KMS-11 (cell line): Measurements from ENCODE around the gene ZNF182.
"Not testable (repeated sequence)": the region's sequence is repeated elsewhere in the genome, so short reads cannot be mapped to it uniquely, and the experiment has no call there.

Experiments used
- H2AFZ ChIP-seq: fragments of 200-600 bp; sonication (generic); 2 replicates; pipeline ENCODE4 v1.6.1; 2016; ENCODE audit warnings: antibody characterized with exemption, mixed run types, low read depth
- H3K27ac ChIP-seq: fragments of 200-600 bp; sonication (generic); 2 replicates; pipeline ENCODE4 v1.6.1; 2016; ENCODE audit warnings: mild to moderate bottlenecking, mixed run types
- H3K27me3 ChIP-seq: fragments of 200-600 bp; sonication (generic); 2 replicates; pipeline ENCODE4 v1.6.1; 2017; ENCODE audit warnings: mild to moderate bottlenecking, low read depth, mixed run types, moderate library complexity; ENCODE audit not compliant: insufficient read depth
- H3K36me3 ChIP-seq: fragments of 200-600 bp; sonication (generic); 2 replicates; pipeline ENCODE4 v1.6.1; 2017; ENCODE audit warnings: mild to moderate bottlenecking, mixed run types; ENCODE audit not compliant: insufficient read depth
- H3K4me1 ChIP-seq: fragments of 200-600 bp; sonication (generic); 2 replicates; pipeline ENCODE4 v1.6.1; 2016; ENCODE audit warnings: mild to moderate bottlenecking, low read depth, mixed run types; ENCODE audit not compliant: poor library complexity, severe bottlenecking
- H3K4me2 ChIP-seq: fragments of 200-600 bp; sonication (generic); 2 replicates; pipeline ENCODE4 v1.7.0; 2016; ENCODE audit warnings: mild to moderate bottlenecking, mixed run types
- H3K4me3 ChIP-seq: fragments of 200-600 bp; sonication (generic); IDR thresholded peaks from 2 replicates; pipeline ENCODE4 v1.6.1; 2017; ENCODE audit warnings: low read depth, low read length, mixed read lengths; ENCODE audit not compliant: insufficient read depth
- H3K79me2 ChIP-seq: fragments of 200-600 bp; sonication (generic); 2 replicates; pipeline ENCODE4 v1.6.1; 2016; ENCODE audit warnings: low read depth, mixed run types; ENCODE audit not compliant: insufficient read depth
- H3K9ac ChIP-seq: fragments of 200-600 bp; sonication (generic); 2 replicates; pipeline ENCODE4 v1.6.1; 2016; ENCODE audit warnings: mild to moderate bottlenecking, mixed run types
- H4K20me1 ChIP-seq: fragments of 200-600 bp; sonication (generic); 2 replicates; pipeline ENCODE4 v1.6.1; 2016; ENCODE audit warnings: mild to moderate bottlenecking, mixed run types; ENCODE audit not compliant: insufficient read depth
- TF ChIP-seq, protein P1 (sequence below): fragments of 200-600 bp; sonication (generic); conservative IDR thresholded peaks from 2 replicates; pipeline ENCODE4 v1.6.1; 2017; ENCODE audit warnings: low read depth, mild to moderate bottlenecking, antibody characterized with exemption, low read length, moderate library complexity, mixed read lengths

The ZNF182 gene

DNA sequence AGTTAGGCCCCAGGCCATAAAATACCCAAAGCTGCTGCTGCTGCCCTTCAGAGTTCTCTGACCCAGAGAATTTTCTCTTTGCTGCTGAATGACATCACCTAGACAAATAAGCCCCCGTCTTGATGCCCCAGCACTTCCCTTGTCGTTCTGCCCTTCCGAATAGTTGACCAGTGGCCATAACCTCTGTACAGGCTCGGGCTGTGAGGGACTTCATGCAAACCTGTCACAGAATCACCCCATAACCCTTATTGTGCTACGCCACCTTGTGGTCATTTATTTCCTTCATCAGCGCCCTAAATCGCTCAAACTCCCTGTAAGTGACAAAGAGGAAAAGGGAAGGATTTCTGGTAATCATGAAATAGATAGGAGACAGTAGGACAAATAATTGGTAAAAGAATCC is 21.8 kb upstream of the ZNF182 start:
- Histone ChIP-seq H3K4me2 (no peak overlapping the region), H3K9ac (no peak overlapping the region), H3K27me3 (no peaks in the 10 kb centered on the region), H4K20me1 (no peaks in the 10 kb centered on the region), H3K79me2 (no peaks in the 10 kb centered on the region), H3K4me3 (no peak overlapping the region), H2AFZ (peak overlapping the region; percentile 42; the same call in 1 of the 2 replicates), H3K4me1 (peaks cover 14% of the 10 kb centered on the region), H3K36me3 (no peaks in the 10 kb centered on the region), H3K27ac (no peak overlapping the region)
- TF ChIP-seq, protein P1, sequence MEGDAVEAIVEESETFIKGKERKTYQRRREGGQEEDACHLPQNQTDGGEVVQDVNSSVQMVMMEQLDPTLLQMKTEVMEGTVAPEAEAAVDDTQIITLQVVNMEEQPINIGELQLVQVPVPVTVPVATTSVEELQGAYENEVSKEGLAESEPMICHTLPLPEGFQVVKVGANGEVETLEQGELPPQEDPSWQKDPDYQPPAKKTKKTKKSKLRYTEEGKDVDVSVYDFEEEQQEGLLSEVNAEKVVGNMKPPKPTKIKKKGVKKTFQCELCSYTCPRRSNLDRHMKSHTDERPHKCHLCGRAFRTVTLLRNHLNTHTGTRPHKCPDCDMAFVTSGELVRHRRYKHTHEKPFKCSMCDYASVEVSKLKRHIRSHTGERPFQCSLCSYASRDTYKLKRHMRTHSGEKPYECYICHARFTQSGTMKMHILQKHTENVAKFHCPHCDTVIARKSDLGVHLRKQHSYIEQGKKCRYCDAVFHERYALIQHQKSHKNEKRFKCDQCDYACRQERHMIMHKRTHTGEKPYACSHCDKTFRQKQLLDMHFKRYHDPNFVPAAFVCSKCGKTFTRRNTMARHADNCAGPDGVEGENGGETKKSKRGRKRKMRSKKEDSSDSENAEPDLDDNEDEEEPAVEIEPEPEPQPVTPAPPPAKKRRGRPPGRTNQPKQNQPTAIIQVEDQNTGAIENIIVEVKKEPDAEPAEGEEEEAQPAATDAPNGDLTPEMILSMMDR = peak; percentile 79

DNA sequence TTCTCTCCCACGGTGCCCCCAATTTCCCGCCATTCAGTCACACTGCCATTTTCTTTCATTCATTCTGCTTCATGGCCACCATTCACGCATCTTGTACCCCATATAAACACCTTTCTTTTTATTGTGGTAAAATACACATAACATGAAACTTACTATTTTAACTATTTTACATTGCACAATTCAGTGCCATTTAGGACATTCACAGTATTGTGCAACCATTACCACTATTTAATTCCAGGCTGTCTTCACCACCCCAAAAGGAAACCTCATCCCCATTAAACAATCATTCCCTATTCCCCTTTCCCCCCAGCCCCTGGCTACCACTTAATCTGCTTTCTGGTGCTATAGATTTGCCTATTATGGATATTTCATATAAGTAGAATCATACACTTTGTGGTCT is 18.9 kb upstream of the ZNF182 start:
- no peaks in the 10 kb centered on the region for H3K36me3 ChIP-seq
- H3K79me2 ChIP-seq = no peaks in the 10 kb centered on the region
- no peak overlapping the region for H3K4me2 ChIP-seq
- no peak overlapping the region for H2AFZ ChIP-seq
- no peak overlapping the region for H3K4me3 ChIP-seq
- no peak overlapping the region for H3K9ac ChIP-seq
- H3K4me1 ChIP-seq = peaks cover 14% of the 10 kb centered on the region
- TF ChIP-seq, protein P1 = no peak
- H3K27me3 ChIP-seq = no peaks in the 10 kb centered on the region
- H4K20me1 ChIP-seq = no peaks in the 10 kb centered on the region
- no peak overlapping the region for H3K27ac ChIP-seq

DNA sequence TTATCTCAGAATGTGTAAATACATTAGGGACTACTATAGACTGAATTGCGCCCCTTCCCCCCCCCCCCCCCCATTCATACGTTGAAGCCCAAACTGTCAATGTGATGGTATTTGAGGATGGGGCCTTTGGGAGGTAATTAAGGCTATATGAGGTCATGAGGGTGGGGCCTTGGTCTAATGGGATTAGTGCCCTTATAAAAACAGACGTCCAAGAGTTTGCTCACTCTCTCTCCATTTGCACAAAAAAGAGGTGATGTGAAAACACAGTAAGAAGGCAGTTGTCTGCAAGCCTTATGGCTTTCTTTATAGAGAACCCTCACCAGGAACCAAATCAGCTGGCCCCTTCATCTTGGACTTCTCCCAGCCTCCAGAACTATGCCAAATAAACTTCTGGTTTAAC is 18.3 kb upstream of the ZNF182 start:
- no peak overlapping the region for H3K4me2 ChIP-seq

DNA sequence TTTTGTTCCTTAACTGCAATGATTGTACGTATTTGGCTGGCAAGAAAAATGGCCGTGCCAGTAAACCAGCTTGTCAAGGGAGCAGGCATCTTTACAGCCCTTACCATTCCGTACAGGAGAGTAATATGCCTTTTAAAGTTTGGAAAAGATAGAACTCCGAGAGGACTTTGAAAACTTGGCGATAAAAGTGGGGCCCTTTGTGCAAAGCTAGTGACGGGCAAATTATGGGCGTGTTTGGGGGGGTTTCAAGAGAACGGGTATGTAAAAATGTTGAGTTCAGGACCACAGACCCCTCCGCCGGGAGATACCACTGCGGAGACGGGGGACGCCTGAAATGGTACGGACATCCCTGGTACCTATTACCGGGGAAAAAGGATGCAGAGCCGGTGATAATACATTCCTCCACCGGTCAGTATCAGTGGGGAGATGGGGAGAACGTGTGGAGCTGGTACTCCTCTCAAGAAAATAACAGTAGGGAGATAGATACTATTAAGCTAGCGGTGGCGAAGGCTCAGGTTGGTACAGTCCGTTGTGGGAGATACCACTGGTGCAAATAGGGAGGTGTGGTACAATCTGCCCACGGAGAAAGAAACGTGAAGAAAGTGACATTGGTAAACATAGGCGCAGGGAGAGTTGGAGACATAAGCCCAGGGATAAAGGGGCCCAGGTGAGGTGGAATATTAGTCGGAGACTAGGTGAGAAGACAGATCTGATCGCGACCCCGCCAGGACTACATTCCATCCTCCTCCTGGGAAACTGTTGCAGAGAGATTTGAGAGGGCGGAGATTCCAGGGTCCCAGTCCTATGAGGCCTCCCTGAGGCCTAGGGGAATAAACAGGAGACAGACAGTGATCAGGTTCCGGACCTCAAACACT is 17.5 kb upstream of the ZNF182 start:
- Histone ChIP-seq H2AFZ (peak overlapping the region; percentile 77), H3K27ac (peak overlapping the region; percentile 77), H3K79me2 (no peaks in the 10 kb centered on the region), H3K9ac (peak overlapping the region; percentile 87), H3K4me2 (peak overlapping the region; percentile 31; the same call in 1 of the 2 replicates), H3K36me3 (no peaks in the 10 kb centered on the region), H3K27me3 (no peaks in the 10 kb centered on the region), H4K20me1 (no peaks in the 10 kb centered on the region), H3K4me3 (no peak overlapping the region), H3K4me1 (peaks cover 11% of the 10 kb centered on the region)
- TF ChIP-seq, protein P1 = no peak

More for the DNA sequence above, 18.3 kb upstream of the ZNF182 start:
- H2AFZ ChIP-seq = no peak overlapping the region; the same call in 1 of the 2 replicates
- no peaks in the 10 kb centered on the region for H3K79me2 ChIP-seq
- H4K20me1 ChIP-seq = no peaks in the 10 kb centered on the region
- no peak overlapping the region for H3K27ac ChIP-seq
- H3K27me3 ChIP-seq = no peaks in the 10 kb centered on the region
- no peaks in the 10 kb centered on the region for H3K36me3 ChIP-seq
- TF ChIP-seq, protein P1 = no peak
- no peak overlapping the region for H3K4me3 ChIP-seq
- H3K4me1 ChIP-seq = peaks cover 14% of the 10 kb centered on the region
- no peak overlapping the region for H3K9ac ChIP-seq

DNA sequence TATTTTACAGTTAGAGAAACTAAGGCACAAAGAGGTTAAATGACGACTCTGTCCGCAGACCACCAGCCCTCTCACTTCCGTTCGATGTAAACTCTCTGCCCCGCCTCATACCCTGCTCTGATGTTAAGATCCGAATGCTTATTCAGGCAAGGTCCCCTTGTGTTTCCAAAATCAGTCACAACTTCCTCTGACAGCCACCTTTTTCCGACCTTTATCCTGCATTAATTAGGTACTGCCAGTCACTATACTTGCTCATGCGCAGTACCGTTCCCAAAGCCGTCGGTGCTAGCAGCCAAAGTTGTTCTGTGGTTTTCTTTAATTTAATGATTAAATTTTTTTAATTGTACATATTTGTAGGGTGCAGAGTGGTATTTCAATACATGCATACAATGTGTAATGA is 16.7 kb upstream of the ZNF182 start:
- not testable (repeated sequence) for H3K36me3 ChIP-seq, H3K27me3 ChIP-seq, H3K4me2 ChIP-seq, H3K4me1 ChIP-seq, H3K27ac ChIP-seq, H3K79me2 ChIP-seq, H3K4me3 ChIP-seq, H3K9ac ChIP-seq, H4K20me1 ChIP-seq
- peak overlapping the region; percentile 77 for H2AFZ ChIP-seq

DNA sequence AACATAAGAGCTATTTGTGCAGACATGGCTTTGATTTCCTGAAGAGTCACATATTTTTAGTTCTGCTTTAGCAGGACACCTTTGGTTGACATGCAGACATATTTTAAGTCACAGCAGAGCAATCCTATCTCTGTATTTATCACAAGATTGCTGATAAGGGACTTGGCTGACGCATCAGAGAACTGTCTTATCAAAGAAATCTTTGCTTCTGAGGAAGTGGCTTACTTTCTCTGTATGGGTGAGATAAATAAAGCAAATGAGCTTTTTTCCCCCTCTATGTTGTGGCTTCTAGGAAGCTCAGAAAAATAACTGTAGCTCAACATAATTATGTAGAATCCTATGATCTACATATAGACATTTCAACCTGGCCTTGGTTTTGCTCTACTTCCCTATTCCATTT is 16.1 kb upstream of the ZNF182 start:
- not testable (repeated sequence) for H3K27me3 ChIP-seq, H2AFZ ChIP-seq, H3K79me2 ChIP-seq, H4K20me1 ChIP-seq, H3K4me2 ChIP-seq, H3K27ac ChIP-seq, H3K4me1 ChIP-seq, H3K9ac ChIP-seq, H3K4me3 ChIP-seq, H3K36me3 ChIP-seq
